GM21515 (cell line): Measurements from ENCODE around the gene SLC22A8.
"Not testable (repeated sequence)": the region's sequence is repeated elsewhere in the genome, so short reads cannot be mapped to it uniquely, and the experiment has no call there.

Experiments
- ATAC-seq: cut with Tn5 transposase; IDR thresholded peaks from one replicate; pipeline ENCODE4 v1.9.1; 2021; ENCODE audit not compliant: unreplicated experiment

Gene SLC22A8, protein sequence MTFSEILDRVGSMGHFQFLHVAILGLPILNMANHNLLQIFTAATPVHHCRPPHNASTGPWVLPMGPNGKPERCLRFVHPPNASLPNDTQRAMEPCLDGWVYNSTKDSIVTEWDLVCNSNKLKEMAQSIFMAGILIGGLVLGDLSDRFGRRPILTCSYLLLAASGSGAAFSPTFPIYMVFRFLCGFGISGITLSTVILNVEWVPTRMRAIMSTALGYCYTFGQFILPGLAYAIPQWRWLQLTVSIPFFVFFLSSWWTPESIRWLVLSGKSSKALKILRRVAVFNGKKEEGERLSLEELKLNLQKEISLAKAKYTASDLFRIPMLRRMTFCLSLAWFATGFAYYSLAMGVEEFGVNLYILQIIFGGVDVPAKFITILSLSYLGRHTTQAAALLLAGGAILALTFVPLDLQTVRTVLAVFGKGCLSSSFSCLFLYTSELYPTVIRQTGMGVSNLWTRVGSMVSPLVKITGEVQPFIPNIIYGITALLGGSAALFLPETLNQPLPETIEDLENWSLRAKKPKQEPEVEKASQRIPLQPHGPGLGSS

DNA sequence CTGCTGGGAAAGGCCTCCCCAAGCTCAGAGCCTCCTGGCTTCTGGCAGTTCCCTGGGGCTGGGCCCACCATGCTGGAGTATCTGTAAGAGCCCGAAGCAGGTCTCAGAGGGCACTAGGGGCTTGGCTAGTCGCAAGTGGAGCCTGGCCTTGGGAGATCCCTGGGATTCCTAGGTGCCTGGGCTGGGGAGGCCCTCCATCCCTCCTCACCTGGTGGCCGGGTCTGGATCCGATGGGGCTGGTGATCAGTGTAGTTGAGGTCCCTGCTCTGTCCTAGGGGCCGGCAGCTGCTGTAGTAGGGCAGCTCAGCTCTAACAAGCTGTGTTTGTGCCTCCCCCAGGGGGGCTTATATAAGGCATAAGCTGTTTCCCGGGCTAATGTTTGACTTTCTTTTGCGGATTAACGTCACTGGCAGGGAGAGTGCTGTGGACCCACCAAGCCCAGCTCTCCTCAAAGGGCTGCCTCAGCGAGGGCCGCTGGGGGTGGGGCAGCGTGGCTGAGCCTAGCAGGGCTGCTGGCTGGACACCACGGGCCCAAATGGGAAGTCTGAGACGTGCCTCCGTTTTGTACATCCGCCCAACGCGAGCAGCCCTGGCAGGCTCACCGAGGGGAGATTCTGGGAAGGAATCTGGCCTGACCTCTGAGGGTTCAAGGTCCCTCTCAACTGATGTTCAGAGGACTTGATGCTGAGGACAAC, at the start of gene SLC22A8:
Gene SLC22A8, minus strand, starts transcription at position 321 of the 695 bp plus-strand sequence. CDS start 883 bp downstream, outside the sequence.
- no peak for ATAC-seq

DNA sequence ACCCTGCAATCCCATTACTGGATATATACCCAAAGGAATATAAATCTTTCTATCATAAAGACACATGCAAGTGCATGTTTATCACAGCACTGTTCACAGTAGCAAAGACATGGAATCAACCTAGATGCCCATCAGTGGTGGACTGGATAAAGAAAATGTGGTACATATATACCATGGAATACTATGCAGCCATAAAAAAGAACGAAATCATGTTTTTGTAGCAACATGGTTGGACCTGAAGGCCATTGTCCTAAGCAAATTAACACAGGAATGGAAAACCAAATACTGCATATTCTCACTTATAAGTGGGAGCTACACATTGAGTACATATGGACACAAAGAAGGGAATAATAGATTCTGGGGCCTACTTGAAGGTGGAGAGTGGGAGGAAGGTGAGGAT, 30.6 kb upstream of the SLC22A8 start:
- not testable (repeated sequence) for ATAC-seq

DNA sequence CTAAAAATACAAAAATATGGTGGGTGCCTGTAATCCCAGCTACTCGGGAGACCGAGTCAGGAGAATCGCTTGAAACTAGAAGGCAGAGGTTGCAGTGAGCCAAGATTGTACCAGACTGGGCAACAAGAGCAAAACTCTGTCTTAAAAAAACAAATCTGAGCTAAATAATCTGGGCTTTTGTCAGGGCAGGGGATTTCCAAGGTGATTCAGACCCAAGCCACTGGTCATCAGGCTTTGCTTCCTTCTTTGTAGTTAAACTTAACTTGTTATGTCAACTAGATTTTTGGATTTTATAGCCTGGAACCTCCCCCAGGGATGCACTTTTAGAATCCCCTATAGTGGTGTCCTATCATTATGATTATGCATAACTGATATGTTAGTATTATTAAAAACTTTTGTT, 27.0 kb upstream of the SLC22A8 start:
- no peak for ATAC-seq

DNA sequence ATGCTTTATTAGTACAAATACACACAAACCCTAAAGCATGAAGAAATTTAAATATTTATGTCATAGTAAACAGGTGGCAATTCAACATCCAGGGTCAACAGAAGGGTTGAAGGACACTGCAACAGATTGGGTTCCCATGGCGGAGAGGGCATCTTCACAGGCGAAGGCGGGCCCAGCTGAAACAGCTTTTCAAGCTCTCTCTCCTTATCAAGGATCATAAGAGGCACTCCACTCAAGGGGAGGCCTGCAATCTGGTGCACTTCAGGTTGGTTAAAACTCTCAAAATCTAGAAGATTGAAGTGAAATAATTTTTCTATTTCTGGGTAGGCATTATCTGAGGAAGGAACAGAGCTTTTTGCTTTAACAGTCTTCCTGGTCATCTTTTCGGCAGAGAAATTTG, 16.8 kb upstream of the SLC22A8 start:
- no peak for ATAC-seq

DNA sequence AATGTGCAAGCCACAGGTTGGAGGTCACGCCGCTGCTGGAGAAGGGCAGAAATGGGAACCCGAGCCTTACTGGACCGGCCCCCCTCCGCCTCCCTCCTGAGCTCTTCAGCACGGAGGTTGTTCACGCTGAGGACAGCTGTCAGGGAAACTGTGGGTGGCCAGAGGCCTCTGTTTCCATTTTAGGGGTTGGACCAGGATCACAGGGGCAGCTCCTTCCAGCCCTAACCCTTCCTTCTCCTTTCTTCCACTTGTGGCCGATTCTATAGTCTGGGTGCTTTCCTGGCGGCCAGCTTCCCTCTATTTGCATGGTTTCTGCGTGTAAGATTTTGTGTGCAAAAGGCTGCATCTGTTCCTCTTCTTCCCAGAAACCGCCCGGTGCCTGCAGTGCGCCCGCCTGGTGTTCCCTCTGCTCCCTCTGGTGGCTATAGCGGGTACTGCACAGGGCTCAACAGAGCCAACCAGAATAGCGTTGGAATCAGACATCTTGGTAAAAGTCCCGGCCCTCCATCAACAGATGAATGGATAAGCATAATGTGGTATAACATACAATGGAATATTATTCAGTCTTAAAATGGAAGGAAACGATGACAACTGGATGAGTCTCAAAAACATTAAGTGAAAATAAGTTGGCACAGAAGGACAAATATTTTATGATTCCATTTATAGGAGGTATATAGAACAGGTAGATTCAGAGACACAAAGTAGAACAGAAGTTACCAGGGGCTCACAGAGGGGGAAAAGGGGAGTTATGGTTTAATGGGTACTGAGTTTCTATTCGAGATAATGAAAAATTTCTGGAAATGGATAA, 8.4 kb upstream of the SLC22A8 start:
- peak; percentile 62 for ATAC-seq

DNA sequence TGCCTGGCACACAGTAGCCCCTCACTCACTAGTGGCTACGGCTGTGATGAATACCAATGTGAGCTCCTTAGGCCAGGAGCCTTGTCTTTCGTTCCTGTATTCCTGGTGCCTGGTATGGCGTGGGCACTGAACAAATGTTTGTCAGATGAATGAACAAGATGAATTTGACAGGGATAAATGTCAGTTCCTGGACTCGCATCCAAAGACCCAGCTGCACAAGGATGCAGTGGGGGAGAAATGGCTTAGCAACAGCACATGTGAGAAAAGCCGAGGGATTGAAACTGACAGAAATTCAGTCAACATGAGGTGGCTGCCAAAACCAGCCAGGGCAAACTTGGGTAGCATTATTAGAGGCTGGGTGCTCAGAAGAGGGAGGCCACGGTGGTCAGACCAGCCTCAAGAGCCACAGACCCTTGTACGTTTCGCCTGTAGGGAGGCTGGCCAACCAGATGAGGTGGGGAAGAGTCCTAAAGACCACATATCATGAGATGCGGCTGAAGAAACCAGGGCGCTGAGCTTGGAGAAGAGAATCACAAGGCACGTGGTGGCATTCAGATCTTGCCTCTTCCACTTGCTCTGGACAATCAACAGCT, 7.7 kb upstream of the SLC22A8 start:
- ATAC-seq, result no peak

DNA sequence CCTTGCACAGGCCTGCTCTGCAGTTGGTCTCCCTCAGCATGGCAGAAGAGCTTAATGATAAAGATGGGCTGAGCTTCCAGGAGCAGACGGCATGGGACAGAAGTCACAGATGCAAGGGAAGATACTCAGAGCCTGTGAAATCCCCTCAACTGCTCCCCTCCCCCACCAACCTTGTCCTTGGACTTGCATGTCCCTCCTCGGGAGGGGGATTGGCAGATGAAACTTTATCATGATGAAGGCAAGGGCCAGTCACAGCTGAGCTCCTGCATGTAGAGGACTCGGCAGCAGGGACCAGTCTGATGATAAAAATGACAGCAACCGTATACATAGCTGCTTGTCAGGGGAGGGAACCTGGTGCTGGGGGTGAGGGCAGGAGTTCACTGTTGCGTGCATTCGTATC, 6.8 kb upstream of the SLC22A8 start:
- ATAC-seq, result no peak

DNA sequence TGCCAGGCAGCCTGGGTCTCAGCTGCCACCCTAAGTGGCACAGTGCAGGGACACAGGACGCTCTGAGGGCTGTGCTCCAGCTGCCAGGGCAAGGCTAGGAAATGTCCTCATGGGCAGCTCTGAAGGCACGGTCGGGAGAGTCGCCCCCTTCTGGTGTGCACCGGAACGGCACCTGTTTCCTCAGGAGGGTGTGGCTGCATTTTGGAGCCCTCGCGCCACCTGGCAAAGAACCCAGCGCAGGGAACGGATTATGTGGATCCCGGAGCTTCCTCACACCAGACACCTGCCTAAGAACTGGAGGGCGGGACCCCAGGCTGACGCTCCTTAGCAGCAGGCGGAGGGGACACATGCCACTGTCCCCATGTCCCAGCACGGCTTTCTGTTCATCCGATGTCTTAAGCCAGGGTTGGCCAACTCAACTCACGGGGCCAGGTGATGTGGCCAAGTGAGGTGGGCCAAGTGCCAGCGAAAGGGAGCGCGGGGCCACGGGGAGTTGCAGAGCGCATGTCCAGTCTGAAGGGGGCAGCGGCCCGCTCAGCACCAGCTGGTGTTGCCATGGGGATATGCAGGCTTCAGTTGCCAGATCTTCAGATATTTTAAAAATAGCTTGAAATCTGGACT, 5.1 kb upstream of the SLC22A8 start:
- no peak for ATAC-seq

DNA sequence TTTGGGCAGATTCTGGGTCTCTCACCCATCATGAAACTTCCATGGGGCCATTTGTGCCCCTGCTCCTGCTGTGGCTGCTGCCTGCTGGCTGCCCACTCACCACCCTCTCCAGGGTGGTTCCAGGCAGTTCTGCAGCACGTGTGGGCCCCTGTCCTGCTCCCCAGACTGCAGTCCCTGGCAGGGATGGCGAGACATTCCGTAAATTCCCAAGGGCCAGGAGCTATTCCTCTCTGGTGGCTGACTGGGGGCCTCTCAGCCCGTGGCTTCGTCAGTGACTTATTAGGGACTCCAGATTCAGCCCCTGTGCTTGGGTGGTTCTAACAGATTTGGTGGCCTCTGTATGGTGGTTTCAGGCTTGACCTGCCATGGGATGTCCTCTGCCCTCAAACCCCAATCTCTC, 3.9 kb upstream of the SLC22A8 start:
- no peak for ATAC-seq

DNA sequence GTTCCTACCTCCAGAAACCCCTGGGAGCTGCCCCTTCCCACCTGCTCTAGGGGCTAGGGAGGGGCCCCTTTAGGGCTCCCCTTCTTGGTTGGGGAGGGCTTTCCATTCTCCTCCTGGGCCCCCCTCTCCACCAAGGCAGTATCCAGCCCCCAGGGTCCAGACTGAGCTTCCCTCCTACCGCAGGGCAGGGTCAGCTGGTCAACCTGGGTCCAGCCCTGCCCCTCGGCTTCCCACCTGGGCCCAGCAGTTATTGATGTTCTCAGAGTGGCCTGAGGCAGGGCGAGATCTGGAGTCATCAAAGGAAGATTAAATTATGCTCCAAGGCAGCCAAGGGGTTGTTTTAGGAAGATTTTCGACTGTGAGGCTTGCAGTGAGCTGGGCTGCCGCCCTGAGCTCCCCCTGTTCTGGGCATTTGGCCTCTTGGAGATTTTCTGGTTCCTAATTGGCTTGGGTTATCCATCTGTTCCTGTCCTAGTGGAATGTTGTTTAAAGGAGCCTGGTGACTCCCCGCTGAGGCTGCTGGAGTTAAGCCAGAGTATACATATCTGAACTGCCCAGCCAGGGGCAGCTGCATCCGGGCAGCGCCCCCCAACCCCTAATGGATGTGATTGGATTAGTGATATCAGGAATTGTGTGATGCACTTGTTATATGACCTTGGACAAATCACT, 1.8 kb upstream of the SLC22A8 start:
- no peak for ATAC-seq

DNA sequence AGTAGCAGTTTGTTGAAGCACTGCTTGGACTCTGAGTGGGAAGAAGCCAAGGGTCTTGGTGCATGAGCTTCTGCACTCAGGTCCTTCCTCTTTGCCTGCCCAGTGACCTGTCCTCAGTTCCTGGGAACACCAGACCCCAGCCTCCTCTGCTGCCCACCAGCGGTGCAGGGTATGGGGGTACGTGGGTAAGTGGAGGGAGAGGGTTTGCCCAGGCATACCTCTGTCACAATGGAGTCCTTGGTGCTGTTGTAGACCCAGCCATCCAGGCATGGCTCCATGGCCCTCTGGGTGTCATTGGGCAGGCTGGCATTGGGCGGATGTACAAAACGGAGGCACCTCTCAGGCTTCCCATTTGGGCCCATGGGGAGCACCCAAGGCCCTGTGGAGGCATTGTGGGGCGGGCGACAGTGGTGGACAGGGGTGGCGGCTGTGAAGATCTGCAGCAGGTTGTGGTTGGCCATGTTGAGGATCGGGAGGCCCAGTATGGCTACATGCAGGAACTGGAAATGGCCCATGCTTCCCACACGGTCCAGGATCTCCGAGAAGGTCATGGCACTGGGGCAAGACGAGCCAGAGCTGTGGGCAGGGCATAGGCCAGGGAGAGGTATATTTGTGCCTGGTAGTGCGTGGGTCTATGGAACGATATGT, 1.1 kb downstream of the SLC22A8 start:
- ATAC-seq, result no peak

DNA sequence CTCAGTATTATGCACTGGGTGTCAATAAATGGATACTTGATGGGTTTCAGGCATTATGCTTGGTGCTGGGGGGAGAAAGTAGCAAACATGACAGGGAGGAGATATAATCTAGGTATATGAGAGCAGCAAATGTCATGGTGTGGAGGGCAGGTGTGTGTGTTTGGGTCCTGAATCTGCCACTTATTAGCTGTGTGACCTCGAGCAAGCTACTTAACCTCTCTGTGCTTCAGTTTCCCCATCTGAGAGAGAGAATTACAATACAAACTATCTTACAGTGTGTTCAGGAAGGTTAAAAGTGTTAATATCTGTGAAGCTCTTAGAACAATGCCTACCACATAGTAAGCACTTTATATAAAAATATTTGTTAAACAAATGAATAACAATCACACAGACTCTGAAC, 2.8 kb downstream of the SLC22A8 start:
- no peak for ATAC-seq

DNA sequence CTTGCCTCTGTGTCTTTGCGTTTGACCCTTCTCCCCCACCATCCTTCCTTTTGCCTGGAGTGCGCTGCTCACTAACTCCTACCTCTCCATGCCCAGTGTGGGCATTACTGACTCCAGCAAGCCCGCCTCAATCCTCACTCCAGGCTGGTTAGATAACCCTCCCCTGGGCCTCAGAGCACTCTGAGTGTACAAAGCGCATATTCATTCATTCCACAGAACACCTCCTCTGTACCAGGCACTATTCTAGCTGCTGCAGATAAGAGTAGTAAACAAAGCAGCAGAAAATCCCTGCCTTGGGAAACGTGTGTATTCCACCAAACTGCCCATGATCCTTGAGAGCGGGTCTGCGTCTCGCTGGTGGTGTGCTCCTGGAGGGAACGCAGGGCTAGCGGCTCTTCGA, 3.2 kb downstream of the SLC22A8 start:
- ATAC-seq, result no peak

DNA sequence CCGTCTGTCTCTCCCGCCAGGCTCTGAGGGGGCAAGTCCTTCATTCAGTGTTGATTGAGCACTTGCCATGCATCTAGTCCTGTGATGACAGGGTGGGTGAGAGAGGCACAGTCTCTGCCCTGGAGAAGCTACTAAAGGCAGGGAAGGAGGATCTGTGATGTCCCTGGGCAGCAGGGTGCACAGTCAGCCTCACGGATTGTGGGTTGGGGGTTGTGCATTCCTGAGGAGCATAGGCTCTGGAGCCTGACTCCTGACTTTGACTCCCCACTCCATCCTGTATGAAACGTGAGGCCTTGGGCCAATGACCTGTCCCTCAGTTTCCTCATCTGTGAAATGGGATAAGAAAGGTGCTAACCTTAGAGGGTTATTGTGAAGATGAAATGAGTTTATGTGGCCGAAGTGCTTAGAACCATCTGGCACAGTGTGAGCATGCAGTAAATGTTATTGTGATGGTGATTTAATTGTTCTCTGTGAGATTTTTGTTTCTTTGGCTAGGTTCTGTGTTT, 4.7 kb downstream of the SLC22A8 start:
- ATAC-seq, result no peak

DNA sequence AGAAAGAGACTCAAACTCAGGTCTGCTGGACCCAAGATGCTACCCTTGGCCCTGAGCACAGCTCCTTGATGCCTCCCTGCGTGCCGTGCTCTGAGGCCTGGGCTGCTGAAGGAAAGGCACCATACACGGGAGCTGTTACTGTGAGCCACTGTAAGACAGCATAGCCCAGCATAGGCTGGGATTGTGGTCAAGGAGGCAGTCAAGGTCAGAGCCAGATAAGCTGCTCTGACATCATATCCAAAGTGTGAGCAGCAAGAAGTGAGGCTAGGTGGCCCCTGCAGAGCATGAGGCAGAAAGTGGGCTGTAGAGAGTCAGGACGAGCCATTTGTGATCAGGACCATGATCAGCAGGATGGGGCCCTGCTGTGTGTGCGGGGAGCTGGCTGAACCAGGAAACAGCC, 7.7 kb downstream of the SLC22A8 start:
- no peak for ATAC-seq

DNA sequence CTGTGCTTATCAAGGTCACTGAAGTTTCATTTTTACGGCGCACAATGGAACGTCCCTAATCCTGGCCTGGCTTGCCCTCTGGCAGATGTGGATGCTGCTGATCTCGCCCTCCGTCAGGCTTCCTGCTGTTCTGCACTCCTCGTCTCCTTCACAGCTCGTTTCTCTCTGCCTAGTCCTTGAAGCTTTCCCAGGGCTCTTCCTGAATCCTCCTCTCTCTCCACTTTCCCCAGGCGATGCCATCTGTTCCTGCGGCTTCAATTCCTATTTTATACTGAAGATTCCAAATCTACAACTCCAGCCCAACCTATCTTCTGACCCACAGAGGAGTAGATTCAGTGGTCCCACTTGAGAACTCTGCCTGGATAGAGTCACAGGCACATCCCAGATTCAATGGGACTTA, 14.2 kb downstream of the SLC22A8 start:
- no peak for ATAC-seq

DNA sequence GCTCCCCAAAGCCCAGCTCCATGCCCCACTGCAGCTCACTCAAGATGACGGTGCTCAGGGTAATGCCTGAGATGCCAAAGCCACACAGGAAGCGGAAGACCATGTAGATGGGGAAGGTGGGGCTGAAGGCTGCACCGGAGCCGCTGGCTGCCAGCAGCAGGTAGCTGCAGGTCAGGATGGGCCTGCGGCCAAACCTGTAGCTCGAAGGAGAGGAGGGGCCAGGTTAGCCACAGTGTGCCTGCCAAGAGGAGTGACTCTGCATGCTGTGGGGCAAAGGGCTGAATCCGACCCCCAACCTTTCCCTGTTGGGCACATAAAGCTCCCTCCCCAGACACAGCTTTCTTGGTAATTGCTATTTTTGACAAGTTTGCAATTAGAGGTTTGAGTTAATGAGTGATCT, 16.0 kb downstream of the SLC22A8 start:
- no peak for ATAC-seq

DNA sequence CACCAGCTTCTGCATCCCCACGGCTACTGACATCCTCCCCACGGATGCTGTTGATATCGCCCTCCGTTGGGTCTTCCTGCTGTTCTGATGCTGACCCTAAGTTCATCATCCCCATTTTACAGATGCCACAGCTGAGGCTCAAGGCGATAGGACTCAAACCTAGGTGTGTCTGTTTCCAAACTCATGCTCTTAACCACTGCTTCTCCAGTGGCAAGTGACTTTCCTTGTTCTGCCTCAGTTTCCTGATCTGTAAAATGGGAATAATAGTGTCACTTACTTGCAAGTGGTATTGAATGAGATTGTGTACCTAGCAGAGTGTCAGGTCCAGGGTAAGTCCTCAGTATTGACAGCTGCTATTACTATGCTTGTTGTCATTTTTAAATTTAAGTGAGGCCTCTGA, 16.5 kb downstream of the SLC22A8 start:
- no peak for ATAC-seq

DNA sequence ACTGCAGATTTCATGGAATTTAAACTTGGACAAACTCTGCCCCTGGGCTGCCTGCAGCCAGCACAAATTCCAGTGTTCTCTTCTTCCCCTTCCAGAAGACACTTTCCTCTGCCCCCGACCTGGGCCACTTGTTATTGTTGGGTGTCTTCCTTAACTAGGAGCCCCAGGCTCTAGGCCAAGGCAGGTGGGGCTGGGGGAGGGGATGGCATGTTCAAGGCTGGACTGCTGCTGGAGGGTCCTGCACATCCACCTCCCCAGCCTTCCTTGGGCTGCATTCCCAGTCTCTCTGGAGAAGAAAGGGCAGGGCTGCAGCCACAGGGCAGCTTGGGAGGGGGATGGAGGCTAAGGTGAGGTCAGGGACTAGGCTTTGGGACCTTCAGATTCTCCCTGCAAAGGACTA, 19.4 kb downstream of the SLC22A8 start:
- no peak for ATAC-seq
